GM21526 (cell line): ENCODE results near the gene ANGPTL8.

Experiments
- ATAC-seq: cut with Tn5 transposase; IDR thresholded peaks from one replicate; pipeline ENCODE4 v1.9.1; 2021; ENCODE audit warnings: moderate library complexity; ENCODE audit not compliant: unreplicated experiment, low FRiP score

The ANGPTL8 gene

GRCh38 chr19:11257846-11258380, 18.5 kb downstream of the ANGPTL8 start:
- ATAC-seq, result no peak

- ATAC-seq, result no peak
These were observed 21.6 kb downstream of the ANGPTL8 start for GRCh38 chr19:11260996-11261395.

GRCh38 chr19:11261431-11261970, 22.1 kb downstream of the ANGPTL8 start:
- ATAC-seq, result no peak

GRCh38 chr19:11261971-11262839, 22.8 kb downstream of the ANGPTL8 start, which contains the start of gene DOCK6:
Gene DOCK6 (minus strand): TSS chr19:11262524. CDS start chr19:11262440, 84 bp downstream.
- no peak for ATAC-seq

- no peak for ATAC-seq
These were observed 24.3 kb downstream of the ANGPTL8 start for GRCh38 chr19:11263726-11264125.

GRCh38 chr19:11264452-11265176, 25.2 kb downstream of the ANGPTL8 start:
- no peak for ATAC-seq

- ATAC-seq, result no peak
These were observed 25.9 kb downstream of the ANGPTL8 start for GRCh38 chr19:11265177-11265784.

GRCh38 chr19:11265785-11266236, 26.4 kb downstream of the ANGPTL8 start:
- ATAC-seq, result no peak

- no peak for ATAC-seq
These were observed 28.1 kb downstream of the ANGPTL8 start for GRCh38 chr19:11267316-11268085.

GRCh38 chr19:11268783-11269267, 29.4 kb downstream of the ANGPTL8 start:
- no peak for ATAC-seq

- no peak for ATAC-seq
These were observed 30.0 kb downstream of the ANGPTL8 start for GRCh38 chr19:11269408-11269807.

- ATAC-seq, result no peak
These were observed 33.9 kb downstream of the ANGPTL8 start for GRCh38 chr19:11273296-11273695.

GRCh38 chr19:11273989-11274388, 34.6 kb downstream of the ANGPTL8 start:
- ATAC-seq, result no peak

GRCh38 chr19:11274533-11275086, 35.2 kb downstream of the ANGPTL8 start:
- no peak for ATAC-seq

- ATAC-seq, result no peak
These were observed 39.3 kb downstream of the ANGPTL8 start for GRCh38 chr19:11278670-11279069.

GRCh38 chr19:11279505-11280236, 40.3 kb downstream of the ANGPTL8 start:
- no peak for ATAC-seq

GRCh38 chr19:11281356-11282049, 42.1 kb downstream of the ANGPTL8 start:
- no peak for ATAC-seq

- ATAC-seq, result no peak
These were observed 45.1 kb downstream of the ANGPTL8 start for GRCh38 chr19:11284515-11284914.
